WERI-Rb-1 (cell line): Measurements from ENCODE around the gene NTNG1.

Source experiments
- DNase-seq: peaks from one replicate; pipeline ENCODE4 v3.0.0-alpha.2; 2020
- H3K27ac ChIP-seq: fragments of 250-450 bp; sonication (Bioruptor Pico); 2 replicates; pipeline ENCODE4 v1.5.1; 2020; ENCODE audit warnings: mild to moderate bottlenecking, moderate library complexity
- H3K27me3 ChIP-seq: fragments of 250-450 bp; sonication (Bioruptor Pico); 2 replicates; pipeline ENCODE4 v1.5.1; 2021; ENCODE audit warnings: mild to moderate bottlenecking, low read depth, moderate library complexity; ENCODE audit not compliant: insufficient read depth, severe bottlenecking
- H3K36me3 ChIP-seq: fragments of 250-450 bp; sonication (Bioruptor Pico); 2 replicates; pipeline ENCODE4 v1.5.1; 2020; ENCODE audit warnings: mild to moderate bottlenecking, moderate library complexity
- H3K4me3 ChIP-seq: 2 replicates; pipeline ENCODE4 v1.5.1; 2011; ENCODE audit warnings: low read depth, mild to moderate bottlenecking, control low read depth, low read length
- H3K9me3 ChIP-seq: fragments of 250-450 bp; sonication (Bioruptor Pico); 2 replicates; pipeline ENCODE4 v1.5.1; 2021; ENCODE audit warnings: mild to moderate bottlenecking, moderate library complexity; ENCODE audit not compliant: severe bottlenecking
- CTCF ChIP-seq: IDR thresholded peaks from 2 replicates; pipeline ENCODE4 v1.5.1; 2011; ENCODE audit warnings: low read depth, mild to moderate bottlenecking, control low read depth, inconsistent platforms, low read length

NTNG1 gene

GRCh38 chr1:107294686-107295085, 153.8 kb downstream of the NTNG1 start:
- DNase-seq: no peak
- no peak for TF ChIP-seq CTCF

GRCh38 chr1:107297681-107298080, 156.8 kb downstream of the NTNG1 start:
- no peak overlapping the region for H3K27ac ChIP-seq
- TF ChIP-seq CTCF: no peak
- no peak overlapping the region for H3K4me3 ChIP-seq
- H3K27me3 ChIP-seq: no peaks in the 10 kb centered on the region
- H3K9me3 ChIP-seq: peaks cover 3% of the 10 kb centered on the region
- no peaks in the 10 kb centered on the region for H3K36me3 ChIP-seq
- no peak for DNase-seq

More at GRCh38 chr1:107294686-107295085, 153.8 kb downstream of the NTNG1 start:
- Histone ChIP-seq H3K36me3 (no peaks in the 10 kb centered on the region), H3K9me3 (no peaks in the 10 kb centered on the region), H3K27ac (peak overlapping the region; percentile 16; the same call in 1 of the 2 replicates), H3K4me3 (no peak overlapping the region), H3K27me3 (no peaks in the 10 kb centered on the region)

GRCh38 chr1:107298526-107298925, 157.7 kb downstream of the NTNG1 start:
- Histone ChIP-seq H3K9me3 (peaks cover 3% of the 10 kb centered on the region), H3K27ac (no peak overlapping the region), H3K36me3 (no peaks in the 10 kb centered on the region), H3K4me3 (no peak overlapping the region), H3K27me3 (no peaks in the 10 kb centered on the region)
- no peak for DNase-seq
- no peak for TF ChIP-seq CTCF

- no peak for TF ChIP-seq CTCF
- no peaks in the 10 kb centered on the region for H3K27me3 ChIP-seq
- no peak overlapping the region for H3K4me3 ChIP-seq
- no peaks in the 10 kb centered on the region for H3K36me3 ChIP-seq
- no peak for DNase-seq
- H3K9me3 ChIP-seq: peaks cover 3% of the 10 kb centered on the region
- peak overlapping the region; percentile 8; the same call in 1 of the 2 replicates for H3K27ac ChIP-seq
These were observed 158.7 kb downstream of the NTNG1 start for GRCh38 chr1:107299521-107299920.

GRCh38 chr1:107309962-107310361, 169.1 kb downstream of the NTNG1 start:
- Histone ChIP-seq H3K27me3 (no peaks in the 10 kb centered on the region), H3K36me3 (no peaks in the 10 kb centered on the region), H3K27ac (no peak overlapping the region), H3K4me3 (no peak overlapping the region), H3K9me3 (no peaks in the 10 kb centered on the region)
- no peak for DNase-seq
- TF ChIP-seq CTCF: no peak

- no peak for DNase-seq
- H3K9me3 ChIP-seq: no peaks in the 10 kb centered on the region
- no peaks in the 10 kb centered on the region for H3K36me3 ChIP-seq
- no peak overlapping the region for H3K27ac ChIP-seq
- TF ChIP-seq CTCF: no peak
- no peak overlapping the region for H3K4me3 ChIP-seq
- H3K27me3 ChIP-seq: no peaks in the 10 kb centered on the region
These were observed 174.8 kb downstream of the NTNG1 start for GRCh38 chr1:107315652-107316051.
